ENCODE data around the gene VWA7.

The VWA7 gene

DNA sequence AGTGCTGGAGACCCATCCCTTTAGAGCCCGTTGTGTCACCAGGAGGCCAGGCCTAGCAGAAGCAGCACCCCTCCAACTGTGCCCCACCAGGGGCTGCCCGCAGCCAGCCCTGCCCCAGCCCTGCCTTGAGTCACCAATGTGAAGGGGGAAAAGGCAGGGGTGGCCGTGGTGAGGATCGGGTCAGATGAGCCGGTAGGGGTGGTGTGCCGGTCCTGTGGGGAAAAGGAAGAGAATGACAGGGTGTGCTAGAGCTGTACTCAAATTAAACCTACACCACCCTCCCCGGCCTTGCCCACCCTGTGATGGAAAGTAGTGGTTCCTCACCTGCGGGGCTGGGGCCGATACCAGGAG, 11.6 kb downstream of the VWA7 start:
- TF ChIP-seq, protein P1, sequence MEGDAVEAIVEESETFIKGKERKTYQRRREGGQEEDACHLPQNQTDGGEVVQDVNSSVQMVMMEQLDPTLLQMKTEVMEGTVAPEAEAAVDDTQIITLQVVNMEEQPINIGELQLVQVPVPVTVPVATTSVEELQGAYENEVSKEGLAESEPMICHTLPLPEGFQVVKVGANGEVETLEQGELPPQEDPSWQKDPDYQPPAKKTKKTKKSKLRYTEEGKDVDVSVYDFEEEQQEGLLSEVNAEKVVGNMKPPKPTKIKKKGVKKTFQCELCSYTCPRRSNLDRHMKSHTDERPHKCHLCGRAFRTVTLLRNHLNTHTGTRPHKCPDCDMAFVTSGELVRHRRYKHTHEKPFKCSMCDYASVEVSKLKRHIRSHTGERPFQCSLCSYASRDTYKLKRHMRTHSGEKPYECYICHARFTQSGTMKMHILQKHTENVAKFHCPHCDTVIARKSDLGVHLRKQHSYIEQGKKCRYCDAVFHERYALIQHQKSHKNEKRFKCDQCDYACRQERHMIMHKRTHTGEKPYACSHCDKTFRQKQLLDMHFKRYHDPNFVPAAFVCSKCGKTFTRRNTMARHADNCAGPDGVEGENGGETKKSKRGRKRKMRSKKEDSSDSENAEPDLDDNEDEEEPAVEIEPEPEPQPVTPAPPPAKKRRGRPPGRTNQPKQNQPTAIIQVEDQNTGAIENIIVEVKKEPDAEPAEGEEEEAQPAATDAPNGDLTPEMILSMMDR (IDR thresholded peaks at IDR 0.05; ENCODE audit: low read length, missing control alignments) = no peak
- DNase-seq (ENCODE audit: low read depth) = no peak
- H3K4me3 ChIP-seq (replicated peaks; ENCODE audit: low read depth, low read length) = no peak overlapping the region

DNA sequence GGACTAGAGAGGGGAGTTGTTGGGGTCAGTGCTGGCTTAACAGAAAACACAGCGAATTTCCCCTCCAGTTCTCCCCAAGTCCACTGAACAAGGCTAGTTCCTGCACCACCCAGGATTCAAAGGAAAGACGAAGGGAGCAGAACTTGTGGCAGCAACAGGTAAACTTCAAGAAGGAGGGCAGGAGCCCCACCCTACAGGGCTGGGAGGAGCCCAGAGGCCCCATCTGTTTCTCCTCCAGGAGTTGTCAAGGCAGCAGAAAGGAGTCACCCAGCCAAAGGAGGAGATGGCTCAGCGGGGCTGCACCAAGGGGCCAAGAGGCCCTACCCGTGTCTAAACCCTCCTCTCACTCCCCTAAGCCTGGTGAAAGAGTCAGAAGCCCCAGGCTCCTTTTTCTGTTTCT, 12.9 kb downstream of the VWA7 start:
- DNase-seq (ENCODE audit: low read depth) = no peak
- H3K4me3 ChIP-seq (replicated peaks; ENCODE audit: low read depth, low read length) = no peak overlapping the region
- TF ChIP-seq, protein P1 (IDR thresholded peaks at IDR 0.05; ENCODE audit: low read length, missing control alignments) = no peak

DNA sequence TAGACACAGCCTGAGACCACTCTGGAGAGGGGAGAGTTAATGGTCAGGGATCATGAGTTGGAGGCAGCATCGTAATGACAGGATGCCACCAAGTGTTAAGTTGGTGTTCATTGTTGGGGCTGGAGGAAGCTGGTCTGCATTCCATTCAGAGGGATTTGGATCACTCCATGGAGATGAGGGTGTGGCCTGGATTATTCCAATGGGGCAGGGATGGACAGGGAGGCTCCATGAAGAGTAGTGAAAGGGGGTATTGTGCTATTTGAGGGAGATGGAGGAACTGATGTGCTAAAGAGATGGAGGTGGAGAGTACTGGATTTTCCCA, 13.5 kb downstream of the VWA7 start:
- DNase-seq (ENCODE audit: low read depth) = peak; percentile 54
- TF ChIP-seq, protein P1 (IDR thresholded peaks at IDR 0.05; ENCODE audit: low read length, missing control alignments) = no peak
- H3K4me3 ChIP-seq (replicated peaks; ENCODE audit: low read depth, low read length) = no peak overlapping the region

DNA sequence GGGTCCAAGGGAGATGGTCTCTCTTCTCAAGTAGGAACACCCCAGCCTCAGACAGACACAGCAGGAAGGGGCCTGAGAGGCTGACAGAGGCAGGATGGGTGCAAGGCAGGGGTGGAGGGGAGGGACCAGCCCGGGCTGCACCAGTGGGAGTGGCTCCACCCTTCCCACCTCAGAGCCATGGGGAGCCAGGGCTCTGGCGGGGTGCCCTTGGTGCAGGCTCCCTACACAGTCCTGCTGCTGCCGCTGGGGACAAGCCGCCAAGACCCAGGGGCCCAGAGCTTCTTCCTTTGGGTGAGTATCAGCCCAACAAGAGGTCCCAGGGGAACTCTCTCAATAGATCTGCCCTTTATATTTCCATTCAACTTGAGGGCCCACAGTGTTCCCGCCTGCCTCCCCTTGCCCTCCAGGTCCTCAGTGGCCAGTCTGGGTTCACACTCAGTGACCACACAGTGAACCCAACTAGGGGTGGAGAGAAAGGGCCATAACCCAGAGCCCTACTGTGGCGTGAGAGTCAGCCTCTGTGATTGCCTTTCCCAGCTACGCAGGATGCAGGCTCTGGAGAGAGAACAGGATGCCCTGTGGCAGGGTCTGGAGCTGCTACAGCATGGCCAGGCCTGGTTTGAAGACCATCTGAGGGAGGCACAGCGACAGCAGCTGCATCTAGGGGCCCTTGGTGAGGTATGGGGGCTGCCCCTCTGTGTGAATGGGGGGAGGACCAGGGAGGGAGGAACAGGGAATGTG, 14.1 kb downstream of the VWA7 start:
- TF ChIP-seq, protein P1 (IDR thresholded peaks at IDR 0.05; ENCODE audit: low read length, missing control alignments) = no peak
- no peak for DNase-seq (ENCODE audit: low read depth)
- no peak overlapping the region for H3K4me3 ChIP-seq (replicated peaks; ENCODE audit: low read depth, low read length)

DNA sequence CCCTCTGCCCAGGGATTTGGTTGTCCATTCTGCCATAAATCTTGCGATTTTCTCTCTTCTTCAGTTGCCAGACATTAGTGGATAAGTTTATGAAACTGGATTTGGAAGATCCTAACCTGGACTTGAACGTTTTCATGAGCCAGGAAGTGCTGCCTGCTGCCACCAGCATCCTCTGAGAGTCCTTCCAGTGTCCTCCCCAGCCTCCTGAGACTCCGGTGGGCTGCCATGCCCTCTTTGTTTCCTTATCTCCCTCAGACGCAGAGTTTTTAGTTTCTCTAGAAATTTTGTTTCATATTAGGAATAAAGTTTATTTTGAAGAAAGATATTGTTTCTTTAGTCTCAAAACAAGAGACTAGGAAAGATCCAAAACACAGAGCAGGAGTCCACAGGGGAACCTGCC, 14.8 kb downstream of the VWA7 start, which contains the start of gene SAPCD1:
SAPCD1 (plus strand) TSS at position 301 of the 400 bp plus-strand sequence. CDS start 399 bp downstream, outside the sequence.
- no peak for DNase-seq (ENCODE audit: low read depth)
- TF ChIP-seq, protein P1 (IDR thresholded peaks at IDR 0.05; ENCODE audit: low read length, missing control alignments) = no peak
- H3K4me3 ChIP-seq (replicated peaks; ENCODE audit: low read depth, low read length) = no peak within 1 kb of the TSS

DNA sequence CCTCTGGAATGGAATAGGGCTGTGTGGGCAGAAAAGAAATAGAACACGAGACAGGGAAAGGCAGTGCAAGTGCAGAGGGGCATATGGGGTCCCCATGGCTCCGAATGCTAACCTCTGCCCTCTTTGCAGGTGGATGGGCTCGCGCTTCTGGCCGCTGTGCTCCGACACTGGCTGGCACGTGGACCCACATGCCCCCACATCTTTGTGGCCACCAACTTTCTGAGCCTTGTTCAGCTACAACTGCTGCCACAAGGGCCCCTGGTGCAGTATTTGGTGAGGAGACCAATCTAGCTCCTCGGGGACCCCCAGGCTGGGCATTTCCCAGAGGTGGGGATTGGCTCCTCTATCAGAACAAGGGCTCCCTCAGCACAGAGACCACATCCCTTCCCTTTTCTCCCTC, 15.8 kb downstream of the VWA7 start:
- no peak for DNase-seq (ENCODE audit: low read depth)
- TF ChIP-seq, protein P1 (IDR thresholded peaks at IDR 0.05; ENCODE audit: low read length, missing control alignments) = no peak
- H3K4me3 ChIP-seq (replicated peaks; ENCODE audit: low read depth, low read length) = no peak overlapping the region

DNA sequence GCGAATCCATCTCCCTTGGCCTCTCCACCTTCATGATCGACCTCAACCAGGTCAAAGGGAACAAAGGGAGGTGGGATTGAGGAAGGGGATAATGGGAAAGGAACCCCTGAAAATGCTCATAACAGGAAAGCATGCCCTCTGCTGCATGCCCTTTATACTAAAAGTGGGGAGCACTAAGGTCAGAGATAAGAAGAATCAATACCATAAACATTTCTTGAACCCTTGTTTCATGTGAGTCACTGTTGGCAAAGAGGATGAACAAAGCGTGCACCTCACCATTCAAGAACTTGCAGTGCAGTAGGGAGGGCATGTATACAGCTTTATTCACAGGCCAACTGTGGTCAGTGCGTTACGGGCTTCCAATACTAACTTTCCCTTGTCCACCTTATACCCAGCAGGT, 16.3 kb downstream of the VWA7 start:
- TF ChIP-seq, protein P1 (IDR thresholded peaks at IDR 0.05; ENCODE audit: low read length, missing control alignments) = no peak
- H3K4me3 ChIP-seq (replicated peaks; ENCODE audit: low read depth, low read length) = no peak overlapping the region
- DNase-seq (ENCODE audit: low read depth) = no peak

All from fibroblast of pulmonary artery (primary cell).